K562 (cell line): Measurements from ENCODE around the gene PNPLA8. TPM values are rescaled to one million over a fixed set of nuclear protein-coding genes. Genes with fewer than 3 reads are reported as not detected.

Experiments used
- ARID3A ChIP-seq: IDR thresholded peaks from 2 replicates; pipeline ENCODE4 v1.6.1; 2012; ENCODE audit warnings: low read depth, low read length, improper control_type of control experiment, borderline replicate concordance
- MEIS2 ChIP-seq: fragments of 450-650 bp; IDR thresholded peaks from 2 replicates; pipeline ENCODE4 v1.6.1; 2014; ENCODE audit warnings: mild to moderate bottlenecking; ENCODE audit not compliant: partially characterized antibody
- MLLT1 ChIP-seq, 2 experiments: fragments of 450-650 bp; IDR thresholded peaks; 2 replicates each; pipeline ENCODE4 v1.6.1; 2016
- PHF20 ChIP-seq: fragments of 450-650 bp; IDR thresholded peaks from 2 replicates; pipeline ENCODE4 v1.6.1; 2018; ENCODE audit not compliant: partially characterized antibody
- SAP30 ChIP-seq: fragments of 200-600 bp; sonication (generic); IDR thresholded peaks from 2 replicates; pipeline ENCODE4 v1.6.1; 2012; ENCODE audit warnings: borderline replicate concordance, low read depth, mild to moderate bottlenecking, moderate library complexity, low read length, control low read depth, inconsistent platforms; ENCODE audit not compliant: insufficient read depth, poor library complexity, severe bottlenecking
- TFAP4 ChIP-seq: sonication (generic); formaldehyde crosslinking; IDR thresholded peaks from 2 replicates; pipeline ENCODE4 v1.8.0; 2022; ENCODE audit warnings: missing genetic modification reagents, mild to moderate bottlenecking, moderate library complexity, borderline replicate concordance
- ZBTB26 ChIP-seq: fragments of 450-650 bp; formaldehyde crosslinking; IDR thresholded peaks from 2 replicates; pipeline ENCODE4 v1.4.0; 2022; ENCODE audit warnings: missing genetic modification characterization
- ZNF511 ChIP-seq: sonication (generic); formaldehyde crosslinking; IDR thresholded peaks from 2 replicates; pipeline ENCODE4 v1.8.0; 2022; ENCODE audit warnings: mild to moderate bottlenecking, missing genetic modification reagents
- polyA plus RNA-seq, 8 experiments: library from polyadenylated mRNA; depleted of rRNA in 4 of 8; stranded (reverse) in 5 of 8; unstranded in 3 of 8; fragments of >200 nt; fragmentation: Nextera tagmentation in 2 of 8; fragmentation: Illumina TruSeq in 1 of 8; extraction: Ambion mirVana in 2 of 8; extraction: Trizol in 1 of 8; gene quantifications; 2 replicates each; pipeline versions ENCODE4 v1.2.1 to v1.2.3, GENCODE V29; 2011 to 2014; ENCODE audit warnings: inconsistent platforms in 1 of 8, missing spikeins in 1 of 8
- total RNA-seq, 7 experiments: library from RNA; depleted of rRNA in 6 of 7; stranded (reverse); fragments of >200 nt in 6 of 7; fragmentation: Illumina TruSeq in 2 of 7; extraction: Trizol in 2 of 7; gene quantifications; 2 replicates each; pipeline versions ENCODE4 v1.2.1 to v1.2.3, GENCODE V29; 2011 to 2021; ENCODE audit warnings: low replicate concordance in 1 of 7

Gene PNPLA8
- total and polyA plus RNA-seq, 9 of the 15 experiments (the other 6 are each of a cell fraction or from before 2014, with no cell fraction given), result 12.8 to 27.6 (median 16.3) TPM

GRCh38 chr7:108569381-108570145 lies 43.6 kb upstream of the PNPLA8 start, which contains the start of the genes DNAJB9 and THAP5 (continued):
- TF ChIP-seq ARID3A, result peak; percentile 9; the same call in 1 of the 2 replicates
- peak; percentile 93 for TF ChIP-seq TFAP4 (CRISPR knock-in tag)
- peak; percentile 96 for TF ChIP-seq MEIS2
- TF ChIP-seq MLLT1 (IDR thresholded peaks at IDR 0.05), result peak; percentile 88 to 96
- TF ChIP-seq ZBTB26 (CRISPR knock-in tag), result no peak
- TF ChIP-seq PHF20, result peak; percentile 82
- peak; percentile 55 for TF ChIP-seq ZNF511
- peak; percentile 58 for TF ChIP-seq SAP30
